Smooth muscle cell of bladder (primary cell): ENCODE measurements around the gene DDX10. TPM values are rescaled to one million over a fixed set of nuclear protein-coding genes. Genes with fewer than 3 reads are reported as not detected.

Source experiments
- total RNA-seq: library from RNA; depleted of rRNA; stranded (reverse); fragments of >200 nt; gene quantifications from 2 replicates; pipeline ENCODE4 v1.2.3, GENCODE V29; 2014

Gene DDX10
- 34.9 and 70.3 TPM in 2 replicates for total RNA-seq

DNA sequence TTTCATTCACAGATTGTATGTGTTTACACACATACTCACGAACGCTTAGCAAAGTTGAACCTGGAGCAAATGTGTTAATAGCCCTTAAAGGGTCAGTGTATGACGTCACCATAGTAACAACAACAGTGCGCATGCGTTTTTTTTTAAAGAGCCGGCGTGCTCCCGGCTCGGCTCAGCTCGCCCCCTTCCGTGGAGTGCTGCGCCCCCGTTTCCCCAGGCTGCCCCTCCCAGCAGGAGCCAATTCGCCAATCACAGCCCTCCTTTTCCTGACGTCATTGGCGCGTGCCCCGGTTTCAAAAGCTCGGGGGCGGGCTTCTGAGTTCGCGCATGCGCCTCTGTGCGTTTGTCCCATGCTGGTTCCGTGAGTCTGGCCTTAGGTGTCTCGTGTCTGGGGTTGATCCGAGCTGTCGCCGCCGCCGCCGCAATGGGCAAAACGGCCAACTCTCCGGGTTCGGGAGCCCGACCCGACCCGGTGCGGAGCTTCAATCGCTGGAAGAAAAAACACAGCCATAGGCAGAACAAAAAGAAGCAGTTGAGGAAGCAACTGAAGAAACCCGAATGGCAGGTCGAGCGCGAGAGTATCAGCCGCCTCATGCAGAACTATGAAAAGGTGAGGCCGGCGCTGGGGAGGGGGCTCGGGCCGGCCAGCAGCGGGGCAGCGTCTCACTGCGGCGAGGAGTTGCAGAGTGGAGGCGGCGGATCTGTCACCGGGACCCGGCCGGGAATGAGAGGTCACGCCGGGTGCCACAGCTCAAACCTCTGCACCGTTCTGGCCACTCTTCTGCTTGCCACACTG, at the start of gene DDX10:
TSS of gene DDX10 (plus strand) at position 340 of the 796 bp plus-strand sequence. CDS start at position 425, 85 bp downstream.

Other genes with a start within 250 kb of the DDX10 start
- gene C11orf65, start 197.5 kb upstream of the DDX10 start, total RNA-seq: 0.83 and 1.3 TPM in 2 replicates
- 30.7 and 31.0 TPM in 2 replicates for gene POGLUT3, start 166.7 kb upstream of the DDX10 start, total RNA-seq
- gene EXPH5, start 71.3 kb upstream of the DDX10 start, total RNA-seq: 0.09 and 1.00 TPM in 2 replicates